ENCODE measurements around the gene SCGB2A2. TPM values are rescaled to one million over a fixed set of nuclear protein-coding genes. Genes with fewer than 3 reads are reported as not detected.

SCGB2A2 gene
- total and polyA plus RNA-seq, 2 donors from 2014 or later, result not detected

GRCh38 chr11:62241095-62241494 is 28.9 kb upstream of the SCGB2A2 start:
- FAIRE-seq, result no peak
- TF ChIP-seq CTCF (IDR thresholded peaks at IDR 0.05; ENCODE audit: borderline replicate concordance, extremely low read depth, insufficient read depth), result no peak

GRCh38 chr11:62242021-62242420 is 27.9 kb upstream of the SCGB2A2 start, which contains the start of gene SCGB1D2:
TSS of gene SCGB1D2 (plus strand) at chr11:62242239. CDS start at chr11:62242308, 69 bp downstream.
- H3K9ac ChIP-seq (ENCODE audit: low read length in 3 of 3), result no peak within 1 kb of the TSS
- H3K9me3 ChIP-seq (ENCODE audit: control insufficient read depth in 2 of 3, insufficient read depth in 1 of 3, low read length in 3 of 3), result no peaks in the 10 kb centered on the region
- H3K27ac ChIP-seq (ENCODE audit: low read depth in 2 of 2, low read length in 2 of 2), result no peak within 1 kb of the TSS
- peaks cover 0 to 16% (median 0%) of the 10 kb centered on the region in 3 donors for H3K4me1 ChIP-seq (ENCODE audit: control insufficient read depth in 2 of 3, insufficient read depth in 2 of 3, low read depth in 1 of 3, low read length in 3 of 3)
- H3K4me3 ChIP-seq (ENCODE audit: low read length in 3 of 3), result no peak within 1 kb of the TSS
- H3K36me3 ChIP-seq (ENCODE audit: control insufficient read depth in 2 of 3, insufficient read depth in 3 of 3, low read length in 3 of 3), result no peaks in the 10 kb centered on the region
- TF ChIP-seq CTCF (IDR thresholded peaks at IDR 0.05; ENCODE audit: borderline replicate concordance, extremely low read depth, insufficient read depth), result no peak
- FAIRE-seq, result no peak
- intact Hi-C loops (cut with DNase I), result no loop called here
- no peaks in the 10 kb centered on the region for H3K27me3 ChIP-seq (ENCODE audit: control insufficient read depth, insufficient read depth, low read length)
- peak; percentile 31 to 95 (median 36) for DNase-seq

More at GRCh38 chr11:62241095-62241494, 28.9 kb upstream of the SCGB2A2 start:
- Histone ChIP-seq H3K4me1 (ENCODE audit: control insufficient read depth in 2 of 3, insufficient read depth in 2 of 3, low read depth in 1 of 3, low read length in 3 of 3) (peaks cover 0 to 16% (median 0%) of the 10 kb centered on the region in 3 donors), H3K36me3 (ENCODE audit: control insufficient read depth in 2 of 3, insufficient read depth in 3 of 3, low read length in 3 of 3) (no peaks in the 10 kb centered on the region), H3K27me3 (ENCODE audit: control insufficient read depth, insufficient read depth, low read length) (no peaks in the 10 kb centered on the region), H3K4me3 (ENCODE audit: low read length in 3 of 3) (no peak overlapping the region), H3K9ac (ENCODE audit: low read length in 3 of 3) (no peak overlapping the region), H3K9me3 (ENCODE audit: control insufficient read depth in 2 of 3, insufficient read depth in 1 of 3, low read length in 3 of 3) (no peaks in the 10 kb centered on the region), H3K27ac (ENCODE audit: low read depth in 2 of 2, low read length in 2 of 2) (no peak overlapping the region)
- DNase-seq, result no peak
- intact Hi-C loops (cut with DNase I), result no loop called here

- Histone ChIP-seq H3K4me3 (ENCODE audit: low read length in 3 of 3) (no peak overlapping the region), H3K9ac (ENCODE audit: low read length in 3 of 3) (no peak overlapping the region), H3K9me3 (ENCODE audit: control insufficient read depth in 2 of 3, insufficient read depth in 1 of 3, low read length in 3 of 3) (peaks cover 0 to 3% (median 0%) of the 10 kb centered on the region in 3 donors), H3K4me1 (ENCODE audit: control insufficient read depth in 2 of 3, insufficient read depth in 2 of 3, low read depth in 1 of 3, low read length in 3 of 3) (peaks cover 0 to 16% (median 0%) of the 10 kb centered on the region in 3 donors), H3K27me3 (ENCODE audit: control insufficient read depth, insufficient read depth, low read length) (no peaks in the 10 kb centered on the region), H3K27ac (ENCODE audit: low read depth in 2 of 2, low read length in 2 of 2) (no peak overlapping the region), H3K36me3 (ENCODE audit: control insufficient read depth in 2 of 3, insufficient read depth in 3 of 3, low read length in 3 of 3) (no peaks in the 10 kb centered on the region)
- no peak for TF ChIP-seq CTCF (IDR thresholded peaks at IDR 0.05; ENCODE audit: borderline replicate concordance, extremely low read depth, insufficient read depth)
- intact Hi-C loops (cut with DNase I), result no loop called here
- no peak for FAIRE-seq
- DNase-seq, result peak in 4 of 5 donors; percentile 47 to 82 (median 79)
These were observed 24.6 kb upstream of the SCGB2A2 start for GRCh38 chr11:62245271-62245753.

- intact Hi-C loops (cut with DNase I), result no loop called here
- H3K4me3 ChIP-seq (ENCODE audit: low read length in 3 of 3), result no peak overlapping the region
- DNase-seq, result no peak
These were observed 18.3 kb upstream of the SCGB2A2 start for GRCh38 chr11:62251698-62252097.

More at GRCh38 chr11:62251698-62252097, 18.3 kb upstream of the SCGB2A2 start:
- no peaks in the 10 kb centered on the region for H3K4me1 ChIP-seq (ENCODE audit: control insufficient read depth in 2 of 3, insufficient read depth in 2 of 3, low read depth in 1 of 3, low read length in 3 of 3)
- H3K9ac ChIP-seq (ENCODE audit: low read length in 3 of 3), result no peak overlapping the region
- peaks cover 0 to 30% (median 14%) of the 10 kb centered on the region in 3 donors for H3K9me3 ChIP-seq (ENCODE audit: control insufficient read depth in 2 of 3, insufficient read depth in 1 of 3, low read length in 3 of 3)
- FAIRE-seq, result no peak
- TF ChIP-seq CTCF (IDR thresholded peaks at IDR 0.05; ENCODE audit: borderline replicate concordance, extremely low read depth, insufficient read depth), result no peak
- no peak overlapping the region for H3K27ac ChIP-seq (ENCODE audit: low read depth in 2 of 2, low read length in 2 of 2)
- H3K27me3 ChIP-seq (ENCODE audit: control insufficient read depth, insufficient read depth, low read length), result no peaks in the 10 kb centered on the region
- H3K36me3 ChIP-seq (ENCODE audit: control insufficient read depth in 2 of 3, insufficient read depth in 3 of 3, low read length in 3 of 3), result no peaks in the 10 kb centered on the region

All from kidney (tissue), 14 donors.